H1 (cell line): ENCODE results near the gene KCNQ1OT1. TPM values are rescaled to one million over a fixed set of nuclear protein-coding genes. Genes with fewer than 3 reads are reported as not detected.

Source experiments
- CTCF ChIA-PET: fragments of 300-600 bp; sonication (Branson Sonifier 250); formaldehyde crosslinking; loops from one replicate; lab custom pipeline; 2021; ENCODE audit not compliant: partially characterized antibody; lab: Charles Lee
- POLR2A ChIA-PET: fragments of 300-600 bp; sonication (Branson Sonifier 250); formaldehyde crosslinking; loops from one replicate; lab custom pipeline; 2021; ENCODE audit warnings: inconsistent platforms; ENCODE audit not compliant: partially characterized antibody; lab: Charles Lee
- DNase-seq, 2 experiments: peaks; one replicate each; pipeline versions ENCODE4 v3.0.0 to v3.0.0-alpha.2; 2010 to 2022; ENCODE audit warnings: low spot score in 2 of 2, low read depth in 1 of 2, mixed read lengths in 1 of 2
- FAIRE-seq: peaks from 2 replicates; lab custom pipeline; 2011; peaks lifted over from hg19 to GRCh38; lab: Jason Lieb, UNC
- H2AFZ ChIP-seq: 2 replicates; pipeline ENCODE4 v1.8.1; 2012; ENCODE audit warnings: low read length, inconsistent platforms
- H2AK5ac ChIP-seq: 2 replicates; pipeline ENCODE4 v1.6.1; 2013; ENCODE audit warnings: low read depth, low read length
- H2BK120ac ChIP-seq: replicated peaks from 2 replicates; pipeline ENCODE3; 2013; ENCODE audit warnings: low read depth, low read length, inconsistent platforms
- H2BK12ac ChIP-seq: 2 replicates; pipeline ENCODE4 v1.6.1; 2013; ENCODE audit warnings: low read depth, low read length
- H2BK15ac ChIP-seq: 2 replicates; pipeline ENCODE4 v1.6.1; 2013; ENCODE audit warnings: low read length
- H2BK20ac ChIP-seq: 2 replicates; pipeline ENCODE4 v1.6.1; 2013; ENCODE audit warnings: low read length
- H2BK5ac ChIP-seq: 2 replicates; pipeline ENCODE4 v1.6.1; 2013; ENCODE audit warnings: low read depth, low read length
- H3K14ac ChIP-seq: 2 replicates; pipeline ENCODE4 v1.6.1; 2013; ENCODE audit warnings: inconsistent platforms; ENCODE audit not compliant: insufficient read length
- H3K18ac ChIP-seq: 2 replicates; pipeline ENCODE4 v1.6.1; 2013; ENCODE audit warnings: low read length; ENCODE audit errors: extremely low read depth
- H3K23ac ChIP-seq: 2 replicates; pipeline ENCODE4 v1.6.1; 2013; ENCODE audit warnings: inconsistent platforms; ENCODE audit not compliant: insufficient read length
- H3K23me2 ChIP-seq: 2 replicates; pipeline ENCODE4 v1.6.1; 2013; ENCODE audit warnings: low read depth, low read length
- H3K27ac ChIP-seq: 2 replicates; pipeline ENCODE4 v1.6.1; 2011; ENCODE audit warnings: low read depth, low read length, inconsistent platforms
- H3K27me3 ChIP-seq, 4 experiments: replicated peaks in 1 of 4; 1 replicate in 1 of 4; 2 replicates in 3 of 4; pipeline versions ENCODE4 v1.6.1 to v1.8.1; 2011 to 2013; ENCODE audit warnings: low read length in 3 of 4, mild to moderate bottlenecking in 3 of 4, inconsistent platforms in 2 of 4, mixed read lengths in 2 of 4, moderate library complexity in 1 of 4; ENCODE audit not compliant: control insufficient read depth in 3 of 4, insufficient read depth in 3 of 4; ENCODE audit errors: extremely low read depth in 1 of 4
- H3K36me3 ChIP-seq, 4 experiments: 2 replicates each; pipeline versions ENCODE4 v1.6.1 to v1.8.1; 2011 to 2013; ENCODE audit warnings: mild to moderate bottlenecking in 4 of 4, low read length in 3 of 4, moderate library complexity in 2 of 4, control low read depth in 1 of 4, inconsistent platforms in 1 of 4; ENCODE audit not compliant: insufficient read depth in 4 of 4, control insufficient read depth in 2 of 4
- H3K4ac ChIP-seq: replicated peaks from 2 replicates; pipeline ENCODE3; 2013; ENCODE audit warnings: low read length, low read depth, mixed read lengths, inconsistent platforms; ENCODE audit not compliant: insufficient read length
- H3K4me1 ChIP-seq, 4 experiments: replicated peaks in 1 of 4; 1 replicate in 1 of 4; 2 replicates in 3 of 4; pipeline versions ENCODE4 v1.6.1 to v1.8.1; 2011 to 2013; ENCODE audit warnings: low read length in 3 of 4, inconsistent platforms in 2 of 4, mixed read lengths in 1 of 4; ENCODE audit not compliant: insufficient read depth in 4 of 4, control insufficient read depth in 3 of 4
- H3K4me2 ChIP-seq, 2 experiments: 2 replicates each; pipeline versions ENCODE4 v1.6.1 to v1.8.1; 2011 to 2013; ENCODE audit warnings: low read depth in 2 of 2, low read length in 2 of 2, control low read depth in 1 of 2, inconsistent platforms in 1 of 2, mild to moderate bottlenecking in 1 of 2; ENCODE audit not compliant: insufficient read depth in 1 of 2
- H3K4me3 ChIP-seq, 4 experiments: fragments of 200-600, 300-600 bp in 1 of 4; sonication (generic), shearing (Covaris generic), sonication (Bioruptor Twin) in 1 of 4; 2 replicates each; pipeline versions ENCODE4 v1.5.1 to v1.8.1; 2011 to 2016; ENCODE audit warnings: low read length in 4 of 4, low read depth in 3 of 4, control low read depth in 2 of 4, inconsistent platforms in 2 of 4, mild to moderate bottlenecking in 2 of 4, mixed read lengths in 1 of 4, moderate library complexity in 1 of 4; ENCODE audit not compliant: insufficient read depth in 2 of 4; ENCODE audit errors: extremely low read depth in 1 of 4
- H3K56ac ChIP-seq: replicated peaks from 2 replicates; pipeline ENCODE3; 2013; ENCODE audit warnings: low read depth, mild to moderate bottlenecking, mixed read lengths, low read length, inconsistent platforms; ENCODE audit not compliant: insufficient read length
- H3K79me1 ChIP-seq: 2 replicates; pipeline ENCODE4 v1.6.1; 2013; ENCODE audit warnings: low read depth, low read length, control low read depth
- H3K79me2 ChIP-seq, 2 experiments: 2 replicates each; pipeline versions ENCODE4 v1.6.1 to v1.8.1; 2012 to 2013; ENCODE audit warnings: low read length in 2 of 2, mild to moderate bottlenecking in 2 of 2, inconsistent platforms in 1 of 2; ENCODE audit not compliant: insufficient read depth in 2 of 2, control insufficient read depth in 1 of 2
- H3K9ac ChIP-seq, 4 experiments: replicated peaks in 1 of 4; 1 replicate in 1 of 4; 2 replicates in 3 of 4; pipeline versions ENCODE4 v1.6.1 to v1.8.1; 2011 to 2013; ENCODE audit warnings: low read depth in 3 of 4, low read length in 3 of 4, control low read depth in 2 of 4, mild to moderate bottlenecking in 2 of 4, moderate library complexity in 2 of 4, inconsistent platforms in 1 of 4; ENCODE audit errors: extremely low read depth in 1 of 4
- H3K9me3 ChIP-seq, 2 experiments: 2 replicates each; pipeline versions ENCODE4 v1.6.1 to v1.8.1; 2012 to 2013; ENCODE audit warnings: mild to moderate bottlenecking in 2 of 2, moderate library complexity in 2 of 2, control low read depth in 1 of 2, inconsistent platforms in 1 of 2, low read depth in 1 of 2, low read length in 1 of 2, mixed read lengths in 1 of 2; ENCODE audit not compliant: insufficient read depth in 2 of 2
- H4K20me1 ChIP-seq, 2 experiments: replicated peaks in 1 of 2; 2 replicates each; pipeline versions ENCODE3 to v1.8.1; 2011 to 2013; ENCODE audit warnings: inconsistent platforms in 2 of 2, low read length in 2 of 2, mild to moderate bottlenecking in 1 of 2; ENCODE audit not compliant: insufficient read depth in 2 of 2, control insufficient read depth in 1 of 2
- H4K5ac ChIP-seq: 2 replicates; pipeline ENCODE4 v1.6.1; 2013; ENCODE audit warnings: low read length, low read depth, mixed read lengths, inconsistent platforms; ENCODE audit not compliant: insufficient read length
- H4K8ac ChIP-seq: 2 replicates; pipeline ENCODE4 v1.8.0; 2013; ENCODE audit warnings: mild to moderate bottlenecking, moderate library complexity, low read length, inconsistent platforms; ENCODE audit not compliant: insufficient read depth; ENCODE audit errors: extremely low read depth
- H4K91ac ChIP-seq: replicated peaks from 2 replicates; pipeline ENCODE3; 2013; ENCODE audit warnings: low read length, mixed read lengths, inconsistent platforms; ENCODE audit not compliant: insufficient read length
- BACH1 ChIP-seq: IDR thresholded peaks from 2 replicates; pipeline ENCODE4 v1.6.1; 2012; ENCODE audit warnings: low read length, improper control_type of control experiment
- CREB1 ChIP-seq: IDR thresholded peaks from 2 replicates; pipeline ENCODE4 v1.6.1; 2012; ENCODE audit warnings: inconsistent platforms
- FOSL1 ChIP-seq: IDR thresholded peaks from 2 replicates; pipeline ENCODE4 v1.6.1; 2011; ENCODE audit warnings: mild to moderate bottlenecking, low read depth, low read length, moderate library complexity; ENCODE audit not compliant: insufficient read depth
- GTF2F1 ChIP-seq: IDR thresholded peaks from 2 replicates; pipeline ENCODE4 v1.6.1; 2012; ENCODE audit warnings: low read depth, low read length, improper control_type of control experiment, borderline replicate concordance
- POLR2AphosphoS5 ChIP-seq: IDR thresholded peaks from 2 replicates; pipeline ENCODE4 v1.6.1; 2011; ENCODE audit warnings: low read depth, low read length
- POU5F1 ChIP-seq: IDR thresholded peaks from 2 replicates; pipeline ENCODE4 v1.6.1; 2011; ENCODE audit warnings: low read depth, mild to moderate bottlenecking, low read length, moderate library complexity
- RXRA ChIP-seq: IDR thresholded peaks from 2 replicates; pipeline ENCODE4 v1.6.1; 2011; ENCODE audit warnings: low read depth, mild to moderate bottlenecking, low read length, moderate library complexity; ENCODE audit not compliant: insufficient read depth
- SIN3A ChIP-seq, 2 experiments: IDR thresholded peaks in 1 of 2; conservative IDR thresholded peaks in 1 of 2; 2 replicates each; pipeline ENCODE4 v1.6.1; 2011 to 2012; ENCODE audit warnings: low read length in 2 of 2, improper control_type of control experiment in 1 of 2, low read depth in 1 of 2, mild to moderate bottlenecking in 1 of 2
- SIRT6 ChIP-seq: IDR thresholded peaks from one replicate; pipeline ENCODE4 v1.7.1; 2012; ENCODE audit warnings: low read length, inconsistent platforms
- SIX5 ChIP-seq: IDR thresholded peaks from 2 replicates; pipeline ENCODE4 v1.6.1; 2011; ENCODE audit warnings: mild to moderate bottlenecking, low read depth, low read length
- WGBS, 2 experiments: shearing (Covaris generic) in 1 of 2; methylation state at CpG; one replicate each; pipeline versions ENCODE4 v1.1.6 to v1.1.7; 2013 to 2015; ENCODE audit warnings: low lambda C conversion rate in 2 of 2, mixed read lengths in 2 of 2, inconsistent platforms in 1 of 2, low coverage in 1 of 2, missing lambda C conversion rate in 1 of 2; ENCODE audit not compliant: insufficient replicate concordance in 2 of 2, insufficient coverage in 1 of 2, insufficient read length in 1 of 2; ENCODE audit errors: extremely low coverage in 1 of 2, missing lambda C conversion rate in 1 of 2; 5-methylcytosine and 5-hydroxymethylcytosine counted together
- polyA plus RNA-seq, 7 experiments: library from polyadenylated mRNA; depleted of rRNA in 3 of 7; stranded (reverse) in 5 of 7; unstranded in 2 of 7; fragments of >200 nt in 5 of 7; fragments of 200-250 nt in 2 of 7; gene quantifications; 1 replicate in 5 of 7; 2 replicates in 1 of 7; 4 replicates in 1 of 7; pipeline versions ENCODE4 v1.2.1 to v1.2.3, GENCODE V29; 2011 to 2013; ENCODE audit warnings: missing spikeins in 2 of 7, mixed read lengths in 2 of 7
- total RNA-seq: library from RNA; stranded (reverse); fragmentation: NEBNext Ultra II Directional; extraction: Animal tissue kit (Norgen Biotek cat#: 25700); gene quantifications from 2 replicates; pipeline ENCODE4 v1.2.1, GENCODE V29; 2021
- TF ChIP-seq, protein P1 (sequence below): IDR thresholded peaks from 2 replicates; pipeline ENCODE4 v1.6.1; 2011; ENCODE audit warnings: low read length, improper control_type of control experiment

The KCNQ1OT1 gene
- total and polyA plus RNA-seq, 2 of the 8 experiments (the other 6 are each of a cell fraction or from before 2014, with no cell fraction given), result 0.21 to 1.2 TPM

DNA sequence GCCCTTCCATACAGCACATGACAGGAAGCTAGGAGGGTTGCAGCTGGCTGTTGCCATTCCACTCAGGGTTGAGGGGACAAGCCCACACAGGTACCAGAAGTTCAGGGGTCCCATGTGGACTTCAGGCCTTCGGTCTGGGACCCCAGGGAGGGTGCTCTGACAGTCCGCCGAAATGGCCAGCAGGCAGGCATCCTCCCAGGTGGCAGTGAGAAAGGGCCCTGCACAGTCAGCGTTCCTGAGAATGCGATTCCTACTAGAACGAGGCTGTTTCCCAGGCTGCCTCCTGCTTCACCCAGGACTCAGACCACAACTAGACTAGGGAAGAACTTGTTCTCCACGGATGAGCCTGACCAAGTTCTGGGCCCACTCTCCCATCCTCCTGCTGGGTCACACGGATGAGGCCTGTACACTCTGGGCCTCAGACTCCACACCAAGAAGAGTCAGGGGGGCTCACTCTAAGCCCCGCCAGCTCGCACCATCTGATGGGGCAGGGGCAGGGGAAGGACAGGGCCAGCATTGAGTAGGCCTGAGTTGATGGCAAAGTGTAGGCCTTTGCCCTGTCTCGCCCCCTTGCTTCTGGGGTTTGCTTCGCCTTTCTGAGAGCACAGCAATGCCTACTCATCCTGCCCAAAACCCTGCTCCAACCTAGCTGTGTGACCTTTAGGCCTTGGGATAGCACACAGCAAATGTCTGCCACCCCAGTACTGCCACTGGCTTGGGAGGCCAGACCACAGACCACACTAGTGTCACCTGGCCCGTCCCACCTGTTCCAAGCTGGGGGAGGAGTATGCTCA is 14.0 kb downstream of the KCNQ1OT1 start:
- H2BK15ac ChIP-seq, result peak overlapping the region; percentile 67; the same call in 1 of the 2 replicates
- H2AK5ac ChIP-seq, result peak overlapping the region; percentile 42; the same call in 1 of the 2 replicates
- peaks cover 0 to 58% of the 10 kb centered on the region in 2 experiments; a peak in 2 of 4 replicates for H3K79me2 ChIP-seq
- peaks cover 14 to 46% (median 33%) of the 10 kb centered on the region in 4 experiments for H3K4me1 ChIP-seq
- no peak overlapping the region for H3K4ac ChIP-seq
- H4K20me1 ChIP-seq, result peaks cover 6 to 23% of the 10 kb centered on the region in 2 experiments
- H3K9ac ChIP-seq, result no peak overlapping the region
- H3K27ac ChIP-seq, result no peak overlapping the region
- H3K23me2 ChIP-seq, result no peaks in the 10 kb centered on the region
- 87% methylated on average over 13 of the region's 13 CpGs; no CpG with 5 or more reads in 1 of the 2 experiments for WGBS, 2 experiments
- no peak overlapping the region for H4K5ac ChIP-seq
- H4K8ac ChIP-seq, result peak overlapping the region; percentile 31
- peaks cover 0 to 4% (median 0%) of the 10 kb centered on the region in 4 experiments; a peak in 2 of 7 replicates for H3K27me3 ChIP-seq
- no peak overlapping the region for H3K23ac ChIP-seq
- no peak overlapping the region for H3K14ac ChIP-seq
- CTCF ChIA-PET, result interaction anchor here (0.8 kb wide), 3 partner anchors 16 to 191 kb away, joined by 3 read pairs; no protein-coding TSS in a partner anchor
- H3K4me3 ChIP-seq, result no peak overlapping the region
- DNase-seq, result no peak
- H2BK120ac ChIP-seq, result no peak overlapping the region
- H2BK12ac ChIP-seq, result no peak overlapping the region
- POLR2A ChIA-PET, result interaction anchor here (1.0 to 2.1 kb wide), 3 partner anchors 11 to 36 kb away, joined by 3 to 8 read pairs (median 4); partner anchors contain the start of gene KCNQ1OT1
- H2AFZ ChIP-seq, result no peak overlapping the region
- peaks cover 10% of the 10 kb centered on the region for H3K79me1 ChIP-seq
- H4K91ac ChIP-seq, result peak overlapping the region; percentile 5
- H3K4me2 ChIP-seq, result no peak overlapping the region
- H2BK5ac ChIP-seq, result peak overlapping the region; percentile 41; the same call in 1 of the 2 replicates
- H2BK20ac ChIP-seq, result no peak overlapping the region
- H3K18ac ChIP-seq, result peak overlapping the region; percentile 38; the same call in 1 of the 2 replicates
- H3K9me3 ChIP-seq, result no peaks in the 10 kb centered on the region
- H3K56ac ChIP-seq, result no peak overlapping the region
- FAIRE-seq, result no peak
- no peaks in the 10 kb centered on the region for H3K36me3 ChIP-seq
- TF ChIP-seq SIRT6 (no peak), GTF2F1 (no peak), POLR2AphosphoS5 (no peak), FOSL1 (no peak), CREB1 (no peak), RXRA (no peak), POU5F1 (no peak), BACH1 (no peak), SIN3A (conservative IDR thresholded peaks at IDR 0.05 in 1 of 2, IDR thresholded peaks at IDR 0.05 in 1 of 2; ENCODE audit: low read depth in 1 of 2, low read length in 2 of 2) (no peak), SIX5 (no peak)
- TF ChIP-seq, protein P1, sequence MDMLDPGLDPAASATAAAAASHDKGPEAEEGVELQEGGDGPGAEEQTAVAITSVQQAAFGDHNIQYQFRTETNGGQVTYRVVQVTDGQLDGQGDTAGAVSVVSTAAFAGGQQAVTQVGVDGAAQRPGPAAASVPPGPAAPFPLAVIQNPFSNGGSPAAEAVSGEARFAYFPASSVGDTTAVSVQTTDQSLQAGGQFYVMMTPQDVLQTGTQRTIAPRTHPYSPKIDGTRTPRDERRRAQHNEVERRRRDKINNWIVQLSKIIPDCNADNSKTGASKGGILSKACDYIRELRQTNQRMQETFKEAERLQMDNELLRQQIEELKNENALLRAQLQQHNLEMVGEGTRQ, result no peak
